HG02970 (cell line): Measurements from ENCODE around the gene UAP1L1.

Experiments used
- ATAC-seq: cut with Tn5 transposase; IDR thresholded peaks from one replicate; pipeline ENCODE4 v1.9.1; 2021; ENCODE audit warnings: mild to moderate bottlenecking, moderate library complexity, moderate number of reproducible peaks; ENCODE audit not compliant: unreplicated experiment, low FRiP score

UAP1L1 gene

GRCh38 chr9:137128158-137128861 lies 51.0 kb downstream of the UAP1L1 start:
- no peak for ATAC-seq

DNA sequence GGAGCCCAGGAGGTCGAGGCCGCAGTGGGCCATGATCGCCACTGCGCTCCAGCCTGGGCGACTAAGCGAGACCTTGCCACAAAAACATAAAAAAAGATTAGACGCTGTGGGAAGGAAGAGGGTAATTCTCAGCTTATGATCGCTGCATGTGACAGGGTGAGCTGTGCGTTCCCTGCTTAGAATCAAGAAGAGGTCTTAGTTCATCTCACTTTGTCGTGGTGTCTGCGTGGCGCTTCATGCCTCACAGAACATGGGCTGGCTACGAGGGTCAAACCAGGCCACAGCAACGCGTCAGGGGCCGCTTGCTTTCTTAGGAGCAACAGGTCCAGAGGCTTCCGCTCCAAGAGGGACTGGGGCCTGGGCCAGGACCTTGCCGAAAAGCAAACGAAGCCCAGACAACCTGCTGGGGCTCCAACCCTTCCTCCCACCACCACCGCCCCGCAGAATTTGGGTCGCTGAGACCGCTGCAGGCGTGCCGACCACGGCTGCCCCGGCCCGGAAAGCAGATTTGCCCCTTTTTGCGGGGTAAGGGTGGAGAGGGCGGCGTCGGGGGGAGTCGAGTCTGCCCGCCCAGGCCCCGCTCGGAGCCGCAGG lies 51.6 kb downstream of the UAP1L1 start:
- peak; percentile 13 for ATAC-seq

DNA sequence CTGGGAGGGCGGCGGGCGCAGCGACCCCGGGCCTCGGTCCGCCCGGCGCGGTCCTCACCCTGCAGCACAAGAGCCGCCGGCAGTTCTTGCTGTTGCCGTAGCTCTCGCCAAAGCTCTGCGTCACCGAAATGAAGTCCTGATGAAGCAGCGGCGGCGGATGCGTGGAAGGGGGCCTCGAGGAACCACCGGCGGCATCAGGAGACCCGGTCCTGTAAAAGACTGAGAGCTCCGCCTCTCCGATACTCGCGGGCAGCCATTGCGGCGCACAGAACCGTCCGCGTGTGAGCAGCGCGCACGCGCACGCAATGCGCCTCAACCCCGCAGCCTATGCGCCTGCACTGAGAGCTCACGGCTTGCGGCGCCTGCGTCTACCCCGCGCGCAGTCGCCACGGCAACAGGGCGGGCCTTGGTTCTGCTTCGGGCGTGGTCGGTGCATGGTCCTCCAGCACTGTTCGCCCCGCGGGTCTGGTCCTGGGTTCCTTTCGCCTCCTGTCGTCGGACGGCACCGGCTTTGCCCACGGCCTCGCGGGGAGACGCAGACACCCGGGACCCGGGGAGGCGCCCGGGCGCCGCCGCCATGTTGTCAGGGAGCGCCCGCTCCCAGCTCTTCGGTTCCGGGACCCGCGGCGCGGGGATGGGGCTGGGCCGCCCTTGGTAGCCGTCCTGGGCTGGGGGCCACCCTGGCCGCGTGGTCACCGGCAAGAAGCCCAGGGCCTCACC lies 52.3 kb downstream of the UAP1L1 start:
- peak; percentile 76 for ATAC-seq

- peak; percentile 26 for ATAC-seq
Measured at GRCh38 chr9:137130176-137130755, 52.9 kb downstream of the UAP1L1 start.
